AG09309 (cell line): ENCODE data around the gene PDS5A.

Experiments
- DNase-seq: peaks from one replicate; pipeline ENCODE4 v3.0.0-alpha.2; 2010; ENCODE audit warnings: low read depth
- H3K4me3 ChIP-seq: 2 replicates; pipeline ENCODE4 v1.5.1; 2011; ENCODE audit warnings: mild to moderate bottlenecking, low read depth, low read length, moderate library complexity; ENCODE audit not compliant: control insufficient read depth
- CTCF ChIP-seq: IDR thresholded peaks from 2 replicates; pipeline ENCODE4 v1.5.1; 2011; ENCODE audit warnings: mild to moderate bottlenecking, low read depth, low read length, inconsistent platforms; ENCODE audit not compliant: insufficient read depth, control insufficient read depth; ENCODE audit errors: missing control alignments

The PDS5A gene

GRCh38 chr4:39937683-39938268 is 39.9 kb downstream of the PDS5A start:
- no peak overlapping the region for H3K4me3 ChIP-seq
- DNase-seq: no peak
- no peak for TF ChIP-seq CTCF

DNA sequence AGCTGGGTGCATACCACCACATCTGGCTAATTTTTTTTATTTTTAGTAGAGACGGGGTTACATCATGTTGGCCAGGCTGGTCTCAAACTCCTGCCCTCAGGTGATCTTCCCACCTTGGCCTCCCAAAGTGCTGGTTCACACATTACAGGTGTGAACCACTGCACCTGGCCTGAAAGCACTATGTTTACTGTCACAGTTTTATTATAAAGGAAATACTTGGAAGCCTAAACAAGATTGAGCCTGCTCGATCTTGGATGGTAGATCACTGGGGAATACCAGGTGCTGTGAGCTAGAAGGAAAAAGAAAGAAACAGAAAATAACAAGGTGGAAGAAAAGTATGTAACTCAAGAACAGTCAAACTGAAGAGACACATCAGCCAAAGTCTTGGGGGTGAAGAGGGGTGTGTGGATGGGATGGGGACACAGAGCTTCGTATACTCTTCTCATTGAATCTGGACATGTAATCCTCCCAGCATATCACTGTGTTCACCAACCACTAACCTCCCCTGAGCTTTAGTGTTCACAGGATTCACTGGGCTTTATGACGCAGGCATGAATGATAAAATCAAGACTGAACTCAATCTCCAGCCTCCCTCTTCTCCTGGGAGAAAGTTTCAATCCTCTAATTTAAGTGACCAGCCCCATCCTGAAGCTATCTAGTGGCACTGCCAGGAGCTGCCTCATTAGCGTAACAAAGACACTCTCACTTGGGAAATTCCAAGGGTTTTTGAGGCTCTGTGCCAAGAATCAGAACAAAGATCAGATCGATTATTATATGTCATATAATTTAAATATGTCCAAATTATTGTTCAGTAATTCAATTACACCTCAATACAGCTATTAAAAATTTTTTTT is 40.9 kb downstream of the PDS5A start:
- no peak overlapping the region for H3K4me3 ChIP-seq
- DNase-seq: no peak
- no peak for TF ChIP-seq CTCF

- H3K4me3 ChIP-seq: no peak overlapping the region
- DNase-seq: peak; percentile 18
- no peak for TF ChIP-seq CTCF
Measured at GRCh38 chr4:39933671-39934590, 43.8 kb downstream of the PDS5A start.

GRCh38 chr4:39932776-39933402 is 44.8 kb downstream of the PDS5A start:
- H3K4me3 ChIP-seq: no peak overlapping the region
- no peak for DNase-seq

DNA sequence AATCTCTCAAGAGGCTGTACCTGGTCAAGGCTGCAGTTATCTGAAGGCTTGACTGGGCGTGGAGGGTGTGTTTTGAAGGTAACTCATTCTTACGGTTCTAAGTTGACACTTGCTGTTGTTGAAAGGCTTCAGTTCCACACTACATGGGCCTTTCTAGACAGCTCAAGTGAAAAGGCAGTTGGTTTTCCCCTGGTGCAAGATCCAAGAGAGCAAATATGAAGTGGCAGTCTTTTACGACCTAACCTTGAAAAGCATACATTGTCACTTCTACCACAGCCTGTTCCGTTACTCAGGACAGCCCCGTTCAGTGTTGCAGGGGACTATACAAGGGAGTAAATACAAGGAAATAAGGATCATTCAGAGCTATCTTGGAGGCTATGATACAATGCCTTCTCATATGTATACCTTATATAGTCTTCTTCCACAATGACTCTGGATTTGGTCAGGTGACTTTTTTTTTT is 46.2 kb downstream of the PDS5A start:
- H3K4me3 ChIP-seq: no peak overlapping the region
- no peak for TF ChIP-seq CTCF
- no peak for DNase-seq

More at GRCh38 chr4:39932776-39933402, 44.8 kb downstream of the PDS5A start:
- TF ChIP-seq CTCF: no peak

GRCh38 chr4:39928538-39928937 is 49.2 kb downstream of the PDS5A start:
- no peak for DNase-seq
- H3K4me3 ChIP-seq: no peak overlapping the region
- no peak for TF ChIP-seq CTCF
